HCT116 (cell line): ENCODE measurements around the gene PYDC1.

Source experiments
- CEBPB ChIP-seq: IDR thresholded peaks from 2 replicates; pipeline ENCODE4 v1.6.1; 2012; ENCODE audit warnings: low read depth
- CTCF ChIP-seq, 3 experiments: fragments of 200-600 bp in 1 of 3; sonication (generic) in 1 of 3; IDR thresholded peaks in 2 of 3; conservative IDR thresholded peaks in 1 of 3; 2 replicates each; pipeline ENCODE4 v1.5.1; 2012 to 2017; ENCODE audit warnings: low read depth in 2 of 3, low read length in 2 of 3, antibody characterized with exemption in 1 of 3, borderline replicate concordance in 1 of 3, control low read depth in 1 of 3, mild to moderate bottlenecking in 1 of 3, mixed read lengths in 1 of 3, mixed run types in 1 of 3, moderate library complexity in 1 of 3; ENCODE audit not compliant: insufficient read depth in 1 of 3
- EGR1 ChIP-seq: IDR thresholded peaks from 2 replicates; pipeline ENCODE4 v1.6.1; 2012; ENCODE audit warnings: low read depth
- EZH2 ChIP-seq: fragments of 200-600 bp; sonication (generic); IDR thresholded peaks from 2 replicates; pipeline ENCODE4 v1.6.1; 2017; ENCODE audit warnings: antibody characterized with exemption, mixed run types
- EZH2phosphoT487 ChIP-seq: fragments of 200-600 bp; IDR thresholded peaks from 2 replicates; pipeline ENCODE4 v1.6.1; 2018; ENCODE audit warnings: antibody characterized with exemption, borderline replicate concordance
- FOSL1 ChIP-seq: IDR thresholded peaks from 2 replicates; pipeline ENCODE4 v1.6.1; 2012; ENCODE audit warnings: low read depth
- JUND ChIP-seq: IDR thresholded peaks from 2 replicates; pipeline ENCODE4 v1.6.1; 2012
- POLR2A ChIP-seq: IDR thresholded peaks from 2 replicates; pipeline ENCODE4 v1.7.0; 2011; ENCODE audit warnings: borderline replicate concordance; ENCODE audit not compliant: insufficient read depth, insufficient read length; ENCODE audit errors: extremely low read depth
- POLR2AphosphoS5 ChIP-seq: IDR thresholded peaks from 2 replicates; pipeline ENCODE4 v1.6.1; 2011; ENCODE audit warnings: mild to moderate bottlenecking, low read depth, low read length, moderate library complexity
- SIN3A ChIP-seq: IDR thresholded peaks from 2 replicates; pipeline ENCODE4 v1.6.1; 2012; ENCODE audit warnings: low read depth
- SRF ChIP-seq: IDR thresholded peaks from 2 replicates; pipeline ENCODE4 v1.6.1; 2012; ENCODE audit warnings: low read depth
- TF ChIP-seq, protein P1 (sequence below): IDR thresholded peaks from 2 replicates; pipeline ENCODE4 v1.6.1; 2012

- TF ChIP-seq EZH2 (no peak), EGR1 (no peak), CTCF (IDR thresholded peaks at IDR 0.05 in 2 of 3, conservative IDR thresholded peaks at IDR 0.05 in 1 of 3; ENCODE audit: borderline replicate concordance in 1 of 3, insufficient read depth in 1 of 3, low read depth in 2 of 3, low read length in 2 of 3) (no peak), SRF (no peak), POLR2A (no peak), POLR2AphosphoS5 (no peak), CEBPB (no peak), JUND (no peak), SIN3A (no peak), FOSL1 (no peak), EZH2phosphoT487 (no peak)
- TF ChIP-seq, protein P1, sequence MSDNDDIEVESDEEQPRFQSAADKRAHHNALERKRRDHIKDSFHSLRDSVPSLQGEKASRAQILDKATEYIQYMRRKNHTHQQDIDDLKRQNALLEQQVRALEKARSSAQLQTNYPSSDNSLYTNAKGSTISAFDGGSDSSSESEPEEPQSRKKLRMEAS, result no peak
These were observed 39.5 kb upstream of the PYDC1 start for GRCh38 chr16:31256466-31256865.
